GM12878 (cell line): ENCODE results near the gene LIN54. TPM values are rescaled to one million over a fixed set of nuclear protein-coding genes. Genes with fewer than 3 reads are reported as not detected.

Experiments used
- CHD2 ChIP-seq: IDR thresholded peaks from 2 replicates; pipeline ENCODE4 v1.6.1; 2011; ENCODE audit warnings: low read depth, low read length, improper control_type of control experiment, borderline replicate concordance
- CREB1 ChIP-seq: IDR thresholded peaks from 2 replicates; pipeline ENCODE4 v1.6.1; 2012; ENCODE audit warnings: low read depth, mild to moderate bottlenecking, inconsistent platforms
- CUX1 ChIP-seq: IDR thresholded peaks from 2 replicates; pipeline ENCODE4 v1.6.1; 2012; ENCODE audit warnings: improper control_type of control experiment, low read depth, low read length; ENCODE audit not compliant: insufficient replicate concordance
- ETV6 ChIP-seq, 2 experiments: fragments of 450-650 bp in 1 of 2; IDR thresholded peaks in 1 of 2; conservative IDR thresholded peaks in 1 of 2; 2 replicates each; pipeline ENCODE4 v1.6.1; 2014; ENCODE audit warnings: antibody characterized with exemption in 1 of 2, borderline replicate concordance in 1 of 2, low read depth in 1 of 2, mild to moderate bottlenecking in 1 of 2, moderate library complexity in 1 of 2
- MTA2 ChIP-seq: fragments of 450-650 bp; IDR thresholded peaks from 2 replicates; pipeline ENCODE4 v1.6.1; 2016; ENCODE audit warnings: low read depth, mild to moderate bottlenecking, moderate library complexity
- MYC ChIP-seq: IDR thresholded peaks from 2 replicates; pipeline ENCODE4 v1.6.1; 2011; ENCODE audit warnings: mild to moderate bottlenecking, low read length, moderate library complexity, inconsistent platforms; ENCODE audit not compliant: insufficient read depth, insufficient replicate concordance, insufficient read length, severe bottlenecking
- NR2C1 ChIP-seq: fragments of 450-650 bp; IDR thresholded peaks from 2 replicates; pipeline ENCODE4 v1.6.1; 2017; ENCODE audit warnings: antibody characterized with exemption, mild to moderate bottlenecking, moderate library complexity
- POLR2A ChIP-seq: IDR thresholded peaks from 2 replicates; pipeline ENCODE4 v1.6.1; 2011; ENCODE audit warnings: low read depth, mild to moderate bottlenecking, low read length
- POLR2AphosphoS2 ChIP-seq: IDR thresholded peaks from 2 replicates; pipeline ENCODE4 v1.6.1; 2011; ENCODE audit warnings: low read depth, mild to moderate bottlenecking, low read length, improper control_type of control experiment, moderate library complexity
- RB1 ChIP-seq: fragments of 450-650 bp; formaldehyde crosslinking; IDR thresholded peaks from 2 replicates; pipeline ENCODE4 v1.6.1; 2017; ENCODE audit warnings: mild to moderate bottlenecking, borderline replicate concordance
- RBBP5 ChIP-seq: fragments of 200-600 bp; sonication (generic); conservative IDR thresholded peaks from 2 replicates; pipeline ENCODE4 v1.6.1; 2016
- RFX5 ChIP-seq: IDR thresholded peaks from 2 replicates; pipeline ENCODE4 v1.6.1; 2011; ENCODE audit warnings: low read depth, low read length, improper control_type of control experiment
- SIN3A ChIP-seq: IDR thresholded peaks from 2 replicates; pipeline ENCODE4 v1.6.1; 2012; ENCODE audit warnings: low read depth, low read length, improper control_type of control experiment
- SMAD5 ChIP-seq: IDR thresholded peaks from 2 replicates; pipeline ENCODE4 v1.6.1; 2016; ENCODE audit warnings: antibody characterized with exemption, low read depth
- SMC3 ChIP-seq: IDR thresholded peaks from 2 replicates; pipeline ENCODE4 v1.6.1; 2011; ENCODE audit warnings: low read length, improper control_type of control experiment, borderline replicate concordance
- SREBF1 ChIP-seq: IDR thresholded peaks from 2 replicates; pipeline ENCODE4 v1.6.1; 2012; ENCODE audit warnings: mild to moderate bottlenecking, low read length
- TBL1XR1 ChIP-seq: IDR thresholded peaks from 2 replicates; pipeline ENCODE4 v1.6.1; 2012; ENCODE audit warnings: low read depth, low read length, improper control_type of control experiment
- polyA plus RNA-seq, 11 experiments: library from polyadenylated mRNA; depleted of rRNA in 4 of 11; unstranded in 6 of 11; stranded (reverse) in 5 of 11; fragments of >200 nt; fragmentation: Nextera tagmentation in 4 of 11; fragmentation: Illumina TruSeq in 1 of 11; extraction: Ambion mirVana in 4 of 11; extraction: Trizol in 1 of 11; gene quantifications; 1 replicate in 1 of 11; 2 replicates in 10 of 11; pipeline versions ENCODE4 v1.2.1 to v1.2.3, GENCODE V29; 2011 to 2016; ENCODE audit warnings: inconsistent platforms in 2 of 11, missing spikeins in 2 of 11, low read depth in 1 of 11
- total RNA-seq, 4 experiments: library from RNA; depleted of rRNA in 3 of 4; stranded (reverse); fragments of >200 nt in 3 of 4; fragmentation: Illumina TruSeq in 1 of 4; extraction: Trizol in 1 of 4; gene quantifications; 2 replicates each; pipeline versions ENCODE4 v1.2.1 to v1.2.3, GENCODE V29; 2013 to 2021
- TF ChIP-seq, protein P1 (sequence below): fragments of 450-650 bp; IDR thresholded peaks from 2 replicates; pipeline ENCODE4 v1.6.1; 2018; ENCODE audit warnings: mild to moderate bottlenecking, low read depth, moderate library complexity; ENCODE audit not compliant: partially characterized antibody
- TF ChIP-seq, protein P2 (sequence below): fragments of 450-650 bp; IDR thresholded peaks from 2 replicates; pipeline ENCODE4 v1.6.1; 2017; ENCODE audit warnings: mild to moderate bottlenecking, moderate library complexity

Gene LIN54
- total and polyA plus RNA-seq, 10 of the 15 experiments (the other 5 are each of a cell fraction or from before 2014, with no cell fraction given) = 1.5 to 20.4 (median 12.2) TPM

GRCh38 chr4:82905205-82905604 is 105.4 kb downstream of the LIN54 start (continued):
- TF ChIP-seq CHD2 = peak; percentile 26; the same call in 1 of the 2 replicates
- no peak for TF ChIP-seq RB1
- TF ChIP-seq ETV6 (conservative IDR thresholded peaks at IDR 0.05 in 1 of 2, IDR thresholded peaks at IDR 0.05 in 1 of 2; ENCODE audit: borderline replicate concordance in 1 of 2, low read depth in 1 of 2) = peak in 1 of 2 experiments; percentile 98; a peak in 2 of 4 replicates
- TF ChIP-seq CREB1 = peak; percentile 79
- TF ChIP-seq MTA2 = peak; percentile 94
- no peak for TF ChIP-seq POLR2AphosphoS2
- peak; percentile 89 for TF ChIP-seq TBL1XR1
- TF ChIP-seq MYC = no peak
- TF ChIP-seq, protein P1, sequence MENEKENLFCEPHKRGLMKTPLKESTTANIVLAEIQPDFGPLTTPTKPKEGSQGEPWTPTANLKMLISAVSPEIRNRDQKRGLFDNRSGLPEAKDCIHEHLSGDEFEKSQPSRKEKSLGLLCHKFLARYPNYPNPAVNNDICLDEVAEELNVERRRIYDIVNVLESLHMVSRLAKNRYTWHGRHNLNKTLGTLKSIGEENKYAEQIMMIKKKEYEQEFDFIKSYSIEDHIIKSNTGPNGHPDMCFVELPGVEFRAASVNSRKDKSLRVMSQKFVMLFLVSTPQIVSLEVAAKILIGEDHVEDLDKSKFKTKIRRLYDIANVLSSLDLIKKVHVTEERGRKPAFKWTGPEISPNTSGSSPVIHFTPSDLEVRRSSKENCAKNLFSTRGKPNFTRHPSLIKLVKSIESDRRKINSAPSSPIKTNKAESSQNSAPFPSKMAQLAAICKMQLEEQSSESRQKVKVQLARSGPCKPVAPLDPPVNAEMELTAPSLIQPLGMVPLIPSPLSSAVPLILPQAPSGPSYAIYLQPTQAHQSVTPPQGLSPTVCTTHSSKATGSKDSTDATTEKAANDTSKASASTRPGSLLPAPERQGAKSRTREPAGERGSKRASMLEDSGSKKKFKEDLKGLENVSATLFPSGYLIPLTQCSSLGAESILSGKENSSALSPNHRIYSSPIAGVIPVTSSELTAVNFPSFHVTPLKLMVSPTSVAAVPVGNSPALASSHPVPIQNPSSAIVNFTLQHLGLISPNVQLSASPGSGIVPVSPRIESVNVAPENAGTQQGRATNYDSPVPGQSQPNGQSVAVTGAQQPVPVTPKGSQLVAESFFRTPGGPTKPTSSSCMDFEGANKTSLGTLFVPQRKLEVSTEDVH = no peak
- TF ChIP-seq CUX1 = peak; percentile 64
- no peak for TF ChIP-seq SIN3A
- TF ChIP-seq POLR2A = no peak
- TF ChIP-seq, protein P2, sequence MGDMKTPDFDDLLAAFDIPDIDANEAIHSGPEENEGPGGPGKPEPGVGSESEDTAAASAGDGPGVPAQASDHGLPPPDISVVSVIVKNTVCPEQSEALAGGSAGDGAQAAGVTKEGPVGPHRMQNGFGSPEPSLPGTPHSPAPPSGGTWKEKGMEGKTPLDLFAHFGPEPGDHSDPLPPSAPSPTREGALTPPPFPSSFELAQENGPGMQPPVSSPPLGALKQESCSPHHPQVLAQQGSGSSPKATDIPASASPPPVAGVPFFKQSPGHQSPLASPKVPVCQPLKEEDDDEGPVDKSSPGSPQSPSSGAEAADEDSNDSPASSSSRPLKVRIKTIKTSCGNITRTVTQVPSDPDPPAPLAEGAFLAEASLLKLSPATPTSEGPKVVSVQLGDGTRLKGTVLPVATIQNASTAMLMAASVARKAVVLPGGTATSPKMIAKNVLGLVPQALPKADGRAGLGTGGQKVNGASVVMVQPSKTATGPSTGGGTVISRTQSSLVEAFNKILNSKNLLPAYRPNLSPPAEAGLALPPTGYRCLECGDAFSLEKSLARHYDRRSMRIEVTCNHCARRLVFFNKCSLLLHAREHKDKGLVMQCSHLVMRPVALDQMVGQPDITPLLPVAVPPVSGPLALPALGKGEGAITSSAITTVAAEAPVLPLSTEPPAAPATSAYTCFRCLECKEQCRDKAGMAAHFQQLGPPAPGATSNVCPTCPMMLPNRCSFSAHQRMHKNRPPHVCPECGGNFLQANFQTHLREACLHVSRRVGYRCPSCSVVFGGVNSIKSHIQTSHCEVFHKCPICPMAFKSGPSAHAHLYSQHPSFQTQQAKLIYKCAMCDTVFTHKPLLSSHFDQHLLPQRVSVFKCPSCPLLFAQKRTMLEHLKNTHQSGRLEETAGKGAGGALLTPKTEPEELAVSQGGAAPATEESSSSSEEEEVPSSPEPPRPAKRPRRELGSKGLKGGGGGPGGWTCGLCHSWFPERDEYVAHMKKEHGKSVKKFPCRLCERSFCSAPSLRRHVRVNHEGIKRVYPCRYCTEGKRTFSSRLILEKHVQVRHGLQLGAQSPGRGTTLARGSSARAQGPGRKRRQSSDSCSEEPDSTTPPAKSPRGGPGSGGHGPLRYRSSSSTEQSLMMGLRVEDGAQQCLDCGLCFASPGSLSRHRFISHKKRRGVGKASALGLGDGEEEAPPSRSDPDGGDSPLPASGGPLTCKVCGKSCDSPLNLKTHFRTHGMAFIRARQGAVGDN = no peak
- no peak for TF ChIP-seq SMC3
- no peak for TF ChIP-seq NR2C1
- TF ChIP-seq SMAD5 = no peak
- no peak for TF ChIP-seq RBBP5
- TF ChIP-seq RFX5 = no peak
- TF ChIP-seq SREBF1 = no peak
